ENCODE measurements around the gene PFKL.

DNA sequence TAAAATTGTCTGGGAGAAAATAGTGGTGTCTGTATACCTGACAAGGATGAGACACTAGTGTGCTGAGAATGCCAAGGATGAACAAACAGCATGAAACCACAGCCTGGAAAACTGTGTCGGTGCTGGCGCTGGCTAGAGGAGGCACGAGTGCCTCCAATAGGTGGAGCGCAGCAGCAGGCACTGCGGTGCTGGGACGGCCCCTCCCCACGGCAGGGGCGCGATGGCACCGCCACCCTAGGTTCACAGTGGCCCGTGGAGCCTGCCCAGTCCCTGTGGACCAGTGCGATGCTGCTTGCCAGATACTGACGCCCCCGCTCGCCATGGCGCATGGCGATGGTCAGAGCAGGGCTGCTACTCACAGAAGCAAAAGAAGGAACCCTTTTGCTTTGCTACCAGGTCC, 32.5 kb downstream of the PFKL start:
- TF ChIP-seq EZH2 (IDR thresholded peaks at IDR 0.05) (no peak), POLR2AphosphoS5 (IDR thresholded peaks at IDR 0.05; ENCODE audit: borderline replicate concordance, low read depth, low read length) (no peak)
